OCI-LY3 (cell line): ENCODE measurements around the gene KRT9.

ENCODE experiments used
- H2AFZ ChIP-seq: fragments of 200-600, 300-600 bp; shearing (Covaris generic); 2 replicates; pipeline ENCODE4 v1.6.0; 2014; ENCODE audit warnings: antibody characterized with exemption, low read depth, low read length
- H3K27ac ChIP-seq: fragments of 200-600, 300-600 bp; sonication (generic); 2 replicates; pipeline ENCODE4 v1.5.1; 2014; ENCODE audit warnings: mild to moderate bottlenecking, low read length, moderate library complexity, mixed read lengths
- H3K27me3 ChIP-seq: fragments of 200-600, 300-600 bp; sonication (generic); 2 replicates; pipeline ENCODE4 v1.6.1; 2014; ENCODE audit warnings: low read depth, low read length, mixed read lengths
- H3K36me3 ChIP-seq: fragments of 200-600, 300-600 bp; sonication (generic); replicated peaks from 2 replicates; pipeline ENCODE3; 2014; ENCODE audit warnings: low read depth, low read length, mixed read lengths
- H3K4me1 ChIP-seq: fragments of 300-600, 200-600 bp; sonication (generic); 2 replicates; pipeline ENCODE4 v1.6.1; 2014; ENCODE audit warnings: low read length, mixed read lengths
- H3K4me2 ChIP-seq: fragments of 200-600, 300-600 bp; sonication (generic); 2 replicates; pipeline ENCODE4 v1.6.1; 2014; ENCODE audit warnings: low read length, mixed read lengths
- H3K4me3 ChIP-seq: fragments of 300-600, 200-600 bp; sonication (generic); 2 replicates; pipeline ENCODE4 v1.5.1; 2014; ENCODE audit warnings: antibody characterized with exemption, mild to moderate bottlenecking, low read length, moderate library complexity
- H3K79me2 ChIP-seq: fragments of 300-600, 200-600 bp; shearing (Covaris generic); 2 replicates; pipeline ENCODE4 v1.6.1; 2014; ENCODE audit warnings: mild to moderate bottlenecking, low read length, mixed read lengths
- H3K9ac ChIP-seq: fragments of 300-600, 200-600 bp; shearing (Covaris generic); 2 replicates; pipeline ENCODE4 v1.6.0; 2014; ENCODE audit warnings: mild to moderate bottlenecking, low read length, moderate library complexity
- H3K9me3 ChIP-seq: fragments of 200-600, 300-600 bp; shearing (Covaris generic); 2 replicates; pipeline ENCODE4 v1.6.1; 2014; ENCODE audit warnings: low read length, mixed read lengths; ENCODE audit not compliant: insufficient read depth
- H4K20me1 ChIP-seq: fragments of 200-600, 300-600 bp; sonication (generic); 2 replicates; pipeline ENCODE4 v1.6.1; 2016; ENCODE audit warnings: low read length, mixed read lengths; ENCODE audit not compliant: insufficient read depth
- CTCF ChIP-seq: fragments of 200-600, 300-600 bp; sonication (generic); IDR thresholded peaks from 2 replicates; pipeline ENCODE4 v1.5.1; 2014; ENCODE audit warnings: antibody characterized with exemption, low read length, low read depth
- EZH2phosphoT487 ChIP-seq: fragments of 200-600 bp; shearing (Covaris generic); IDR thresholded peaks from 2 replicates; pipeline ENCODE4 v1.6.1; 2018; ENCODE audit warnings: antibody characterized with exemption, mixed run types, low read depth

KRT9 gene

GRCh38 chr17:41537614-41537954 is 34.3 kb downstream of the KRT9 start:
- no peak for TF ChIP-seq EZH2phosphoT487
- no peak for TF ChIP-seq CTCF
- no peaks in the 10 kb centered on the region for H4K20me1 ChIP-seq
- H3K36me3 ChIP-seq, result no peaks in the 10 kb centered on the region
- H3K27ac ChIP-seq, result no peak overlapping the region
- H2AFZ ChIP-seq, result no peak overlapping the region
- 0 out of 2 replicates have a peak, but pooled peaks cover under 1% of the 10 kb centered on the region for H3K27me3 ChIP-seq
- peaks cover 8% of the 10 kb centered on the region; the same call in 1 of the 2 replicates for H3K4me1 ChIP-seq
- no peak overlapping the region for H3K4me2 ChIP-seq
- no peak overlapping the region for H3K9ac ChIP-seq
- H3K79me2 ChIP-seq, result no peaks in the 10 kb centered on the region
- H3K4me3 ChIP-seq, result no peak overlapping the region
- H3K9me3 ChIP-seq, result no peaks in the 10 kb centered on the region

DNA sequence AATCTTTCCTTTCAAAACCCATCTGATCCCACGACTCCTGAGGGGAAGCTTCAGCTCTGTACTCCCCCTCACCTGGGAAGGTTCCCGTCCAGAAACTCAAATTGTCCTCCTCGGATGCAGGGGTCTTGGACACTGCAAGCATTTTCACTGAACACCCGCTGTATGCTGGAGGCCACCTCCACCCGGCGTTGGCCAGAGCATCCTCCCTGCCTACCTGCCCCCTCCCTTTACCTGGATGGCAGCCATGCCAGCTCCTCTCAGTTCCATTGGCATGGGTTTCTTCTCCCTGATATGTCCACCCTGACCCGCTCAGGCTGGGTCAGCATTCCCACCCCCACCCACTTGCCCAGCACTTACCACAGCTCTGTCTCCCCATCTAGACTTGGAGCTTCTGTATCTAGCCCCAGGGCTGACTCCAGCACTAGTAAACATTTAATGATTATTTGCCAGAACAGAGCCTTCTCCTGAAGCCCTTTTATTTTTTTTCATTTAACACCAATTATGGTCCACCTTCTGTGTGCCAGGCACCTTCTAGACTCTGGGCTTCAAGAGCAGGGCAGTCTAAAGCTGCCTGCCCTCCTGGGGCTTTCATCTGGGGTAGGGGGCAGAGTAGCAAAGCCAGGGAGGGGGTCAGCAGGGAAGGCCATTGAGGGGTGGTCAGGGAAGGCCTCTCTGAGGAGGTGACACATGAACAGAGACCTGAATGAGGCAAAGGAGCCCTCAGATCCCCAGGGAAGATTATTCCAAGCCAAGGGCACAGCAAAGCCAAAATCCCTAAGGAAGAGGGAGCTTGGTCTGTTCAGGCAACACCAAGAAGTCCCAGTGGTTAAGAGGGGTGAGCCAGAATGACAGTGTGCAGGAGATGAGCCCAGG is 34.9 kb downstream of the KRT9 start:
- Histone ChIP-seq H3K27ac (no peak overlapping the region), H3K9me3 (no peaks in the 10 kb centered on the region), H3K36me3 (no peaks in the 10 kb centered on the region), H3K4me3 (no peak overlapping the region), H3K27me3 (peaks cover 6% of the 10 kb centered on the region; the same call in 1 of the 2 replicates), H2AFZ (no peak overlapping the region), H3K4me1 (peaks cover 8% of the 10 kb centered on the region; the same call in 1 of the 2 replicates), H3K9ac (no peak overlapping the region), H4K20me1 (no peaks in the 10 kb centered on the region), H3K79me2 (no peaks in the 10 kb centered on the region), H3K4me2 (no peak overlapping the region)
- TF ChIP-seq CTCF (no peak), EZH2phosphoT487 (no peak)

DNA sequence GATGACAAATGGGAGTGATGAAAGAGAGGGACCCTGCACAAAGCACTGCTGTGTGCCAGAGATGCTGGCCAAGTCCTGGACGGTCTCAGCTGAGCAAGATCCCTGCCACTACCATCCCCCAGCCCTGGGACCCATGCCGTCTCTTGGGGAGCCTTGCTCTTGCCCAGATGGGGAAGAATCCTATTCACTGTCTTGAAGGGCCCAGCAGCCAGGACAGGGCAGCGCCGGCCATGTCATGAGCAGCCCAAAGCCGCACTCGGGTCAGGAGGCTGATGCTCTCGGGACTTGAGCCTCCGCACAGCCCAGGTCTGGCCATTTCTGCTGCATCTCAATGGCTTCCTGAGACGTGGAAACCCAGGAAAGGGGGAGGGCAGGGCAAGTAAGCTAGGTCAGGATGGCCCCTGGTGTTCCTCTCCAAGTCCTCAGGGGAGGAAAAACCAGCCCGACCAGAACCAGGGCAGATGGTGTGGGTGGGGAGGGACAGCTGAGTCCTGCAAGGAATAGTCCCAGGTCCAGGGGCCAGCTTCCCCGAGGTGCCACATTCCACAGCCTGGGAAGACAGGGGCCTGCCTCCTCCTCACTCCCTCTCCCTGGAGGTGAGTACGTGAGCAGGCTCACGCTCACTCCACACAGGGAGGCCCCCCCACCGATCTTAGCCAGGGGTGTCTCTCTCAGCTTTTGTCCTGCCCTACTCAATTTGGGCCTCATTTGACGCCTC is 35.9 kb downstream of the KRT9 start:
- H3K36me3 ChIP-seq, result no peaks in the 10 kb centered on the region
- no peaks in the 10 kb centered on the region for H3K9me3 ChIP-seq
- peaks cover 14% of the 10 kb centered on the region; the same call in 1 of the 2 replicates for H3K27me3 ChIP-seq
- TF ChIP-seq CTCF (no peak), EZH2phosphoT487 (no peak)
- H3K79me2 ChIP-seq, result no peaks in the 10 kb centered on the region
- H3K27ac ChIP-seq, result no peak overlapping the region
- no peaks in the 10 kb centered on the region for H4K20me1 ChIP-seq
- no peak overlapping the region for H2AFZ ChIP-seq
- H3K9ac ChIP-seq, result no peak overlapping the region
- H3K4me2 ChIP-seq, result no peak overlapping the region
- H3K4me1 ChIP-seq, result peaks cover 8% of the 10 kb centered on the region; the same call in 1 of the 2 replicates
- no peak overlapping the region for H3K4me3 ChIP-seq

- no peaks in the 10 kb centered on the region for H4K20me1 ChIP-seq
- H2AFZ ChIP-seq, result no peak overlapping the region
- peaks cover 6% of the 10 kb centered on the region; the same call in 1 of the 2 replicates for H3K4me1 ChIP-seq
- no peaks in the 10 kb centered on the region for H3K36me3 ChIP-seq
- H3K9ac ChIP-seq, result no peak overlapping the region
- H3K79me2 ChIP-seq, result no peaks in the 10 kb centered on the region
- no peak overlapping the region for H3K4me2 ChIP-seq
- TF ChIP-seq CTCF, result no peak
- no peak for TF ChIP-seq EZH2phosphoT487
- no peak overlapping the region for H3K27ac ChIP-seq
- H3K9me3 ChIP-seq, result no peaks in the 10 kb centered on the region
- no peak overlapping the region for H3K4me3 ChIP-seq
- peaks cover 18% of the 10 kb centered on the region; the same call in 1 of the 2 replicates for H3K27me3 ChIP-seq
Measured at GRCh38 chr17:41534899-41535546, 36.8 kb downstream of the KRT9 start.
